ENCODE data around the gene TRAPPC4. TPM values are rescaled to one million over a fixed set of nuclear protein-coding genes. Genes with fewer than 3 reads are reported as not detected.
"Not testable (repeated sequence)": the region's sequence is repeated elsewhere in the genome, so short reads cannot be mapped to it uniquely, and the experiment has no call there.

TRAPPC4 gene
- total and polyA plus RNA-seq, 2 donors (not counting 1 experiment from before 2014, with no cell fraction given), result 60.6 to 109 TPM

DNA sequence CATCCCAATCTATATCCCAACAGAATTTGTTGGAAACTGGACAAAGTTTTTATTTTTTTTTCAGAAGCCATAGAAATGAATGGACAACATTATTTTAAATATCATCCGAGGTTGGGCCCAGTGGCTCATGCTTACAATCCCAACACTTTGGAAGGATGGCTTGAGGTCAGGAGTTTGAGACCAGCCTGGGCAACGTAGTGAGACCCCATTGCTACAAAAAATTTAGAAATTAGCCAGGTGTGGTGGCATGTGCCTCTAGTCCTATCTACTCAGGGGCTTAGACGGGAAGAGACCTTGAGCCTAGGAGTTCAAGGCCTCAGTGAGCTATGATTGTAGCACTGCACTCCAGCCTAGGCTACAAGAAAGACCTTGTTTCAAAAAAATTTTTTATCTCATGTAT is 16.2 kb downstream of the TRAPPC4 start:
- no peaks in the 10 kb centered on the region for H4K20me1 ChIP-seq (ENCODE audit: control insufficient read depth, extremely low read depth, insufficient read depth, low read length)
- H3K36me3 ChIP-seq (ENCODE audit: control insufficient read depth, insufficient read depth, low read length), result no peaks in the 10 kb centered on the region
- H3K9me3 ChIP-seq (ENCODE audit: control insufficient read depth, insufficient read depth, low read depth, low read length), result no peaks in the 10 kb centered on the region
- no peak overlapping the region for H3K4me2 ChIP-seq (ENCODE audit: extremely low read depth, insufficient read depth, low read length)
- H3K9ac ChIP-seq (ENCODE audit: insufficient read depth, low read length), result no peak overlapping the region
- TF ChIP-seq CTCF (conservative IDR thresholded peaks at IDR 0.05 in 1 of 2, IDR thresholded peaks at IDR 0.05 in 1 of 2; ENCODE audit: low read depth in 1 of 2, low read length in 2 of 2) (no peak), EZH2 (IDR thresholded peaks at IDR 0.05; ENCODE audit: low read length, missing control alignments) (no peak)
- H3K4me1 ChIP-seq (ENCODE audit: control insufficient read depth, extremely low read depth, insufficient read depth, low read length), result no peaks in the 10 kb centered on the region
- H3K79me2 ChIP-seq (ENCODE audit: control insufficient read depth, insufficient read depth, low read length), result no peaks in the 10 kb centered on the region
- DNase-seq (ENCODE audit: low read depth in 2 of 2), result no peak
- no peak overlapping the region for H3K27ac ChIP-seq (ENCODE audit: insufficient read depth, low read length)
- no peak overlapping the region for H3K4me3 ChIP-seq (replicated peaks in 1 of 4; ENCODE audit: control extremely low read depth in 1 of 4, insufficient read depth in 1 of 4, low read depth in 3 of 4, low read length in 4 of 4)
- H3K27me3 ChIP-seq (ENCODE audit: control insufficient read depth, insufficient read depth, low read length), result no peaks in the 10 kb centered on the region
- no peak overlapping the region for H2AFZ ChIP-seq (ENCODE audit: low read length)

DNA sequence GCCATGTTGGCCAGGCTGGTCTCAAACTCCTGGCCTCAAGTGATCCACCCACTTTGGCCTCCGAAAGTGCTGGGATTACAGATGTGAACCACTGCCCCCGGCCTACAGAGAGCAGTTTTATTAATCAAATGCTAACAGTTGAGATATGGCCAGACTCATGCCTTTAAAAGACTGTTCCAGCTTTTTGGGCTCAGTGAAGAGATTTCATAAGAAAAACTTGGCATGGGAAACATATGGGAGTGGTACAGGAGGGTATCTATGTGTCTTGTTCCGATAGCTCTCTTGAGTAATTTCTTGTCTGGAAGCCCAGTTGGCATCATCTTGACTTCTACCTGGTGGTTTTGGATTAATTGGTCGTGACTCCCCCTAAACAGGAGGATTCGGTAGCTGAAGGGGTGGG is 20.3 kb downstream of the TRAPPC4 start:
- DNase-seq (ENCODE audit: low read depth in 2 of 2), result no peak
- Histone ChIP-seq H3K79me2 (ENCODE audit: control insufficient read depth, insufficient read depth, low read length) (no peaks in the 10 kb centered on the region), H3K4me3 (replicated peaks in 1 of 4; ENCODE audit: control extremely low read depth in 1 of 4, insufficient read depth in 1 of 4, low read depth in 3 of 4, low read length in 4 of 4) (no peak overlapping the region), H3K27ac (ENCODE audit: insufficient read depth, low read length) (no peak overlapping the region), H3K36me3 (ENCODE audit: control insufficient read depth, insufficient read depth, low read length) (peaks cover 2% of the 10 kb centered on the region), H3K9ac (ENCODE audit: insufficient read depth, low read length) (no peak overlapping the region), H3K27me3 (ENCODE audit: control insufficient read depth, insufficient read depth, low read length) (no peaks in the 10 kb centered on the region), H4K20me1 (ENCODE audit: control insufficient read depth, extremely low read depth, insufficient read depth, low read length) (no peaks in the 10 kb centered on the region), H3K4me1 (ENCODE audit: control insufficient read depth, extremely low read depth, insufficient read depth, low read length) (no peaks in the 10 kb centered on the region), H3K9me3 (ENCODE audit: control insufficient read depth, insufficient read depth, low read depth, low read length) (no peaks in the 10 kb centered on the region), H2AFZ (ENCODE audit: low read length) (no peak overlapping the region), H3K4me2 (ENCODE audit: extremely low read depth, insufficient read depth, low read length) (no peak overlapping the region)
- no peak for TF ChIP-seq EZH2 (IDR thresholded peaks at IDR 0.05; ENCODE audit: low read length, missing control alignments)
- no peak for TF ChIP-seq CTCF (conservative IDR thresholded peaks at IDR 0.05 in 1 of 2, IDR thresholded peaks at IDR 0.05 in 1 of 2; ENCODE audit: low read depth in 1 of 2, low read length in 2 of 2)

- H3K9me3 ChIP-seq (ENCODE audit: control insufficient read depth, insufficient read depth, low read depth, low read length); H3K4me1 ChIP-seq (ENCODE audit: control insufficient read depth, extremely low read depth, insufficient read depth, low read length); H3K27ac ChIP-seq (ENCODE audit: insufficient read depth, low read length); H3K9ac ChIP-seq (ENCODE audit: insufficient read depth, low read length); H2AFZ ChIP-seq (ENCODE audit: low read length); DNase-seq (ENCODE audit: low read depth in 2 of 2); H3K36me3 ChIP-seq (ENCODE audit: control insufficient read depth, insufficient read depth, low read length); H3K27me3 ChIP-seq (ENCODE audit: control insufficient read depth, insufficient read depth, low read length); H3K4me3 ChIP-seq (replicated peaks in 1 of 4; ENCODE audit: control extremely low read depth in 1 of 4, insufficient read depth in 1 of 4, low read depth in 3 of 4, low read length in 4 of 4); H3K4me2 ChIP-seq (ENCODE audit: extremely low read depth, insufficient read depth, low read length); H4K20me1 ChIP-seq (ENCODE audit: control insufficient read depth, extremely low read depth, insufficient read depth, low read length); H3K79me2 ChIP-seq (ENCODE audit: control insufficient read depth, insufficient read depth, low read length): not testable (repeated sequence)
Measured at GRCh38 chr11:119039471-119039870, 20.9 kb downstream of the TRAPPC4 start.

Data from fibroblast of lung (primary cell).